HG02759 (cell line): ENCODE data around the gene MKI67.
"Not testable (repeated sequence)": the region's sequence is repeated elsewhere in the genome, so short reads cannot be mapped to it uniquely, and the experiment has no call there.

Source experiments
- ATAC-seq: cut with Tn5 transposase; IDR thresholded peaks from one replicate; pipeline ENCODE4 v1.9.1; 2021; ENCODE audit warnings: mild to moderate bottlenecking, moderate library complexity; ENCODE audit not compliant: unreplicated experiment

MKI67 gene

GRCh38 chr10:128113026-128113425, 13.2 kb downstream of the MKI67 start:
- ATAC-seq: no peak

GRCh38 chr10:128111696-128112095, 14.5 kb downstream of the MKI67 start:
- no peak for ATAC-seq

GRCh38 chr10:128110339-128110738, 15.9 kb downstream of the MKI67 start:
- ATAC-seq: no peak

GRCh38 chr10:128109707-128110106, 16.5 kb downstream of the MKI67 start:
- no peak for ATAC-seq

GRCh38 chr10:128105383-128105782, 20.8 kb downstream of the MKI67 start:
- no peak for ATAC-seq

GRCh38 chr10:128103229-128103714, 23.0 kb downstream of the MKI67 start:
- ATAC-seq: no peak

- no peak for ATAC-seq
Measured at GRCh38 chr10:128102480-128103228, 23.6 kb downstream of the MKI67 start.

GRCh38 chr10:128101901-128102300, 24.3 kb downstream of the MKI67 start:
- ATAC-seq: no peak

GRCh38 chr10:128099901-128100300, 26.3 kb downstream of the MKI67 start:
- no peak for ATAC-seq

- ATAC-seq: no peak
Measured at GRCh38 chr10:128098631-128099030, 27.6 kb downstream of the MKI67 start.

- ATAC-seq: no peak
Measured at GRCh38 chr10:128097783-128098182, 28.4 kb downstream of the MKI67 start.

GRCh38 chr10:128096486-128097199, 29.6 kb downstream of the MKI67 start:
- ATAC-seq: no peak

- peak; percentile 38 for ATAC-seq
Measured at GRCh38 chr10:128095753-128096469, 30.3 kb downstream of the MKI67 start.

GRCh38 chr10:128095027-128095752, 31.0 kb downstream of the MKI67 start:
- no peak for ATAC-seq

- not testable (repeated sequence) for ATAC-seq
Measured at GRCh38 chr10:128094596-128094995, 31.6 kb downstream of the MKI67 start.

GRCh38 chr10:128092454-128092853, 33.8 kb downstream of the MKI67 start:
- no peak for ATAC-seq

- ATAC-seq: no peak
Measured at GRCh38 chr10:128091636-128092210, 34.5 kb downstream of the MKI67 start.

GRCh38 chr10:128087884-128088709, 38.1 kb downstream of the MKI67 start:
- ATAC-seq: no peak

GRCh38 chr10:128087146-128087883, 38.9 kb downstream of the MKI67 start:
- no peak for ATAC-seq
